Kidney epithelial cell (primary cell): ENCODE measurements around the gene PDILT. TPM values are rescaled to one million over a fixed set of nuclear protein-coding genes. Genes with fewer than 3 reads are reported as not detected.

Experiments
- DNase-seq: peaks from one replicate; pipeline ENCODE4 v3.0.0-alpha.2; 2010; ENCODE audit warnings: low read depth
- H3K27me3 ChIP-seq: 2 replicates; pipeline ENCODE4 v1.6.0; 2011; ENCODE audit warnings: low read length; ENCODE audit not compliant: control insufficient read depth, insufficient read depth
- H3K36me3 ChIP-seq: 2 replicates; pipeline ENCODE4 v1.5.1; 2011; ENCODE audit warnings: low read length; ENCODE audit not compliant: control insufficient read depth, insufficient read depth
- H3K4me3 ChIP-seq: 2 replicates; pipeline ENCODE4 v1.5.1; 2011; ENCODE audit warnings: low read depth, mild to moderate bottlenecking, control low read depth, low read length
- total RNA-seq: library from RNA; depleted of rRNA; stranded (reverse); fragments of >200 nt; gene quantifications from 2 replicates; pipeline ENCODE4 v1.2.3, GENCODE V29; 2015
- TF ChIP-seq, protein P1 (sequence below): IDR thresholded peaks from 2 replicates; pipeline ENCODE4 v1.5.1; 2011; ENCODE audit warnings: mild to moderate bottlenecking, moderate library complexity, low read length, control low read depth, inconsistent platforms; ENCODE audit not compliant: insufficient read depth, poor library complexity, severe bottlenecking

PDILT gene
- total RNA-seq, 1 donor from 2014 or later = not detected

GRCh38 chr16:20369452-20370054 lies 35.0 kb downstream of the PDILT start:
- Histone ChIP-seq H3K36me3 (no peaks in the 10 kb centered on the region), H3K27me3 (no peaks in the 10 kb centered on the region), H3K4me3 (no peak overlapping the region)
- no peak for DNase-seq
- TF ChIP-seq, protein P1, sequence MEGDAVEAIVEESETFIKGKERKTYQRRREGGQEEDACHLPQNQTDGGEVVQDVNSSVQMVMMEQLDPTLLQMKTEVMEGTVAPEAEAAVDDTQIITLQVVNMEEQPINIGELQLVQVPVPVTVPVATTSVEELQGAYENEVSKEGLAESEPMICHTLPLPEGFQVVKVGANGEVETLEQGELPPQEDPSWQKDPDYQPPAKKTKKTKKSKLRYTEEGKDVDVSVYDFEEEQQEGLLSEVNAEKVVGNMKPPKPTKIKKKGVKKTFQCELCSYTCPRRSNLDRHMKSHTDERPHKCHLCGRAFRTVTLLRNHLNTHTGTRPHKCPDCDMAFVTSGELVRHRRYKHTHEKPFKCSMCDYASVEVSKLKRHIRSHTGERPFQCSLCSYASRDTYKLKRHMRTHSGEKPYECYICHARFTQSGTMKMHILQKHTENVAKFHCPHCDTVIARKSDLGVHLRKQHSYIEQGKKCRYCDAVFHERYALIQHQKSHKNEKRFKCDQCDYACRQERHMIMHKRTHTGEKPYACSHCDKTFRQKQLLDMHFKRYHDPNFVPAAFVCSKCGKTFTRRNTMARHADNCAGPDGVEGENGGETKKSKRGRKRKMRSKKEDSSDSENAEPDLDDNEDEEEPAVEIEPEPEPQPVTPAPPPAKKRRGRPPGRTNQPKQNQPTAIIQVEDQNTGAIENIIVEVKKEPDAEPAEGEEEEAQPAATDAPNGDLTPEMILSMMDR = no peak

DNA sequence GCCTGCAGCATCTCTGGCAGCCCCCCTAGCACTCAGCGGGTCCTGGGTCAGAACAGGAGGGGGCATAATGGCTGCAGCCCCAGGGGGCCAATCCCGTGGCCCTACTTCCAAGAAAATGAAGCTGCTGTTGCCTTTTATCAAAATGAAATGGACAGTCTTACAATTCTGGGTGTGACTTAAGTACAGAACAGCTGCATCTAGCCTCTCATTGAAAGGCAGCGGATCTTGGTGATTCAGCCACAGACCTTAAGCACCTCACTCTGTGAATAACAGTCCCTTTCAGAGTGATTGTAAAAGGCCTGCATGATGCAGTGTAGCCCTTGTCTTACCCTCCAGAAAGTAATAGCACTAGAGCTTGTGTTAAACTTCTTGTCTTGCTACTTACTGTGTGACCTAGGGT lies 40.5 kb downstream of the PDILT start:
- no peak for DNase-seq
- Histone ChIP-seq H3K27me3 (no peaks in the 10 kb centered on the region), H3K36me3 (no peaks in the 10 kb centered on the region), H3K4me3 (no peak overlapping the region)
- TF ChIP-seq, protein P1 = no peak

GRCh38 chr16:20363191-20363590 lies 41.3 kb downstream of the PDILT start:
- no peaks in the 10 kb centered on the region for H3K27me3 ChIP-seq
- TF ChIP-seq, protein P1 = no peak
- H3K36me3 ChIP-seq = no peaks in the 10 kb centered on the region
- no peak overlapping the region for H3K4me3 ChIP-seq
- DNase-seq = no peak

- no peaks in the 10 kb centered on the region for H3K27me3 ChIP-seq
- TF ChIP-seq, protein P1 = peak; percentile 14
These were observed 44.5 kb downstream of the PDILT start for GRCh38 chr16:20359997-20360396.

GRCh38 chr16:20355114-20355782 lies 49.3 kb downstream of the PDILT start:
- no peaks in the 10 kb centered on the region for H3K36me3 ChIP-seq
- peaks cover 3% of the 10 kb centered on the region for H3K27me3 ChIP-seq
- no peak for DNase-seq
- TF ChIP-seq, protein P1 = no peak
- no peak overlapping the region for H3K4me3 ChIP-seq

More at GRCh38 chr16:20359997-20360396, 44.5 kb downstream of the PDILT start:
- no peaks in the 10 kb centered on the region for H3K36me3 ChIP-seq
- DNase-seq = no peak
- H3K4me3 ChIP-seq = no peak overlapping the region
